Measurements from ENCODE around the gene PCDH12. TPM values are rescaled to one million over a fixed set of nuclear protein-coding genes. Genes with fewer than 3 reads are reported as not detected.

PCDH12 gene
- polyA plus RNA-seq, 3 donors, result 0.20 to 1.2 (median 0.90) TPM

DNA sequence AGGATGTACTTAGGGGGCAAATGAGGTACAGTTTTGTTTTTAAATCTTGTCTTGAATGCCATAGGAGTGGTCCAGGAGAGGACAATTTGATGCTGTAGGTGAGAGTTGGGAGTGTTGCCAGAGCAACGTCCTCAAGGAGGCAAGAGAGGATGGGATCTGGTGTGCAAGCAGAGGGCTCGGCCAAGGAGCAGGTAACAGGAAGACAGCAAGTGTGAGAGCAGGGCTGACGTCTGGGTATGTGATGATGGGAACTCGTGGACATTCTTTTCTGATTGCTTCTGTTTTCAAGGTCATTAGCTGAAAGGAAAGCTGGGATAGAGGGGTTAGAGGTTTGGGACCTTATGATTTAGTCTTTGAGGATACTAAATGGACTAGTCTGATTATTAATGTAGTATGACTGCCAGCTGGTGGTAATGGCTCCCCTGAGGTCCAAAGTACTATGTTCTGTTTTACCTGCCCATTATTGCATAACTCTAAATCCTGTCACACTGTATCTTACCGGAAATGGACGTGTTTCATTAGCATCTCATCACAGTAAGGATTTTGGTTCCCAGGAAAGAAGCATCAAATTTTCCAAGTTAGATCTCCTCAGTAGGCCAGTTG lies 39.5 kb upstream of the PCDH12 start:
- Histone ChIP-seq H3K4me2 (replicated peaks; ENCODE audit: extremely low read depth, low read length, poor library complexity, severe bottlenecking) (no peak overlapping the region), H3K79me2 (ENCODE audit: insufficient read depth, low read length) (no peaks in the 10 kb centered on the region), H3K27ac (ENCODE audit: low read depth in 1 of 2, low read length in 2 of 2) (no peak overlapping the region), H4K20me1 (ENCODE audit: insufficient read depth, low read length) (peaks cover 6% of the 10 kb centered on the region), H3K36me3 (replicated peaks in 1 of 2; ENCODE audit: control insufficient read depth in 1 of 2, insufficient read depth in 2 of 2, low read length in 2 of 2) (peaks cover 42 to 77% of the 10 kb centered on the region in 2 donors), H3K4me1 (ENCODE audit: control insufficient read depth in 1 of 2, insufficient read depth in 2 of 2, low read length in 2 of 2) (no peaks in the 10 kb centered on the region), H3K9me3 (replicated peaks in 1 of 2; ENCODE audit: control insufficient read depth in 1 of 2, insufficient read depth in 1 of 2, low read length in 2 of 2) (no peaks in the 10 kb centered on the region), H2AFZ (ENCODE audit: insufficient read depth, low read depth, low read length, poor library complexity, severe bottlenecking) (no peak overlapping the region), H3K27me3 (ENCODE audit: control insufficient read depth in 2 of 2, insufficient read depth in 2 of 2, low read length in 2 of 2) (no peaks in the 10 kb centered on the region), H3K9ac (ENCODE audit: insufficient read depth, low read length, poor library complexity, severe bottlenecking) (no peak overlapping the region), H3K4me3 (replicated peaks in 1 of 3; ENCODE audit: low read depth in 2 of 3, low read length in 3 of 3) (no peak overlapping the region)
- peaks cover 9% of the 10 kb centered on the region for H3K4me1 Mint-ChIP-seq
- H3K9me3 Mint-ChIP-seq, result no peaks in the 10 kb centered on the region
- no peak for DNase-seq
- TF ChIP-seq, protein P1, sequence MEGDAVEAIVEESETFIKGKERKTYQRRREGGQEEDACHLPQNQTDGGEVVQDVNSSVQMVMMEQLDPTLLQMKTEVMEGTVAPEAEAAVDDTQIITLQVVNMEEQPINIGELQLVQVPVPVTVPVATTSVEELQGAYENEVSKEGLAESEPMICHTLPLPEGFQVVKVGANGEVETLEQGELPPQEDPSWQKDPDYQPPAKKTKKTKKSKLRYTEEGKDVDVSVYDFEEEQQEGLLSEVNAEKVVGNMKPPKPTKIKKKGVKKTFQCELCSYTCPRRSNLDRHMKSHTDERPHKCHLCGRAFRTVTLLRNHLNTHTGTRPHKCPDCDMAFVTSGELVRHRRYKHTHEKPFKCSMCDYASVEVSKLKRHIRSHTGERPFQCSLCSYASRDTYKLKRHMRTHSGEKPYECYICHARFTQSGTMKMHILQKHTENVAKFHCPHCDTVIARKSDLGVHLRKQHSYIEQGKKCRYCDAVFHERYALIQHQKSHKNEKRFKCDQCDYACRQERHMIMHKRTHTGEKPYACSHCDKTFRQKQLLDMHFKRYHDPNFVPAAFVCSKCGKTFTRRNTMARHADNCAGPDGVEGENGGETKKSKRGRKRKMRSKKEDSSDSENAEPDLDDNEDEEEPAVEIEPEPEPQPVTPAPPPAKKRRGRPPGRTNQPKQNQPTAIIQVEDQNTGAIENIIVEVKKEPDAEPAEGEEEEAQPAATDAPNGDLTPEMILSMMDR (IDR thresholded peaks at IDR 0.05), result no peak
- intact Hi-C loops (cut with micrococcal nuclease), result no loop called here
- 89% methylated on average over 4 of the region's 6 CpGs for WGBS (ENCODE audit: insufficient coverage)
- no peak overlapping the region for H3K4me3 Mint-ChIP-seq
- H3K27ac Mint-ChIP-seq, result peak overlapping the region in 2 of 7 donors; percentile 21 to 23
- no peaks in the 10 kb centered on the region for H3K27me3 Mint-ChIP-seq (ENCODE audit: low read depth in 3 of 3)
- H3K36me3 Mint-ChIP-seq, result peaks cover 61 to 83% of the 10 kb centered on the region in 2 donors

DNA sequence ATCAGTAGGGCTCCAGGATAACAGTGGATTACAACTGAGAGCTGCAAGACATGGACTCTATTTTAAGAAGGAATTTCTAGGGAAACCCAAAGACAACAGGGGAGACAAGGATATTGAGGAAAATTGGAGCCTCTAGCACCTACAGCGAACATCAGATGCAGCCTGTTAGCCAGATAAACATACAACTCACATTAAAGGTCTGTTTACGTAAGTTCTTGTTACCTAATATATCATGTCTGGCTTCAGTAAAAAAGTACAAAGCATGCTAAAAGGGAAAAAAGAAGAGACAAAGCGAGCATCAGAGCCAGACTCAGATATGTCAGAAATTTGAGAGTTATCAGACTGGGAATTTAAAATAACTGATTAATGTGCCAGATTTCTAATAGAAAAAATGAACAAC lies 37.7 kb upstream of the PCDH12 start:
- Mint-ChIP-seq H3K27ac (no peak overlapping the region), H3K9me3 (no peaks in the 10 kb centered on the region), H3K4me3 (no peak overlapping the region), H3K4me1 (peaks cover 9% of the 10 kb centered on the region), H3K27me3 (ENCODE audit: low read depth in 3 of 3) (no peaks in the 10 kb centered on the region), H3K36me3 (peaks cover 52 to 74% of the 10 kb centered on the region in 2 donors)
- no CpG with 5 or more reads among the region's 3 CpGs for WGBS (ENCODE audit: insufficient coverage)
- Histone ChIP-seq H3K27ac (ENCODE audit: low read depth in 1 of 2, low read length in 2 of 2) (no peak overlapping the region), H2AFZ (ENCODE audit: insufficient read depth, low read depth, low read length, poor library complexity, severe bottlenecking) (no peak overlapping the region), H3K79me2 (ENCODE audit: insufficient read depth, low read length) (no peaks in the 10 kb centered on the region), H3K9ac (ENCODE audit: insufficient read depth, low read length, poor library complexity, severe bottlenecking) (no peak overlapping the region), H3K9me3 (replicated peaks in 1 of 2; ENCODE audit: control insufficient read depth in 1 of 2, insufficient read depth in 1 of 2, low read length in 2 of 2) (no peaks in the 10 kb centered on the region), H3K27me3 (ENCODE audit: control insufficient read depth in 2 of 2, insufficient read depth in 2 of 2, low read length in 2 of 2) (no peaks in the 10 kb centered on the region), H4K20me1 (ENCODE audit: insufficient read depth, low read length) (peaks cover 6% of the 10 kb centered on the region), H3K4me3 (replicated peaks in 1 of 3; ENCODE audit: low read depth in 2 of 3, low read length in 3 of 3) (no peak overlapping the region), H3K36me3 (replicated peaks in 1 of 2; ENCODE audit: control insufficient read depth in 1 of 2, insufficient read depth in 2 of 2, low read length in 2 of 2) (peaks cover 31 to 68% of the 10 kb centered on the region in 2 donors), H3K4me2 (replicated peaks; ENCODE audit: extremely low read depth, low read length, poor library complexity, severe bottlenecking) (no peak overlapping the region), H3K4me1 (ENCODE audit: control insufficient read depth in 1 of 2, insufficient read depth in 2 of 2, low read length in 2 of 2) (no peaks in the 10 kb centered on the region)
- no peak for DNase-seq
- TF ChIP-seq, protein P1 (IDR thresholded peaks at IDR 0.05), result no peak
- intact Hi-C loops (cut with micrococcal nuclease), result loop anchor here in 1 of 2 donors (2.0 kb wide), 1 partner anchor 147 kb away; no protein-coding TSS in a partner anchor

All from CD14-positive monocyte (primary cell).